ENCODE data around the gene EBF3.

Gene EBF3

GRCh38 chr10:129958629-129959543 is 5.2 kb downstream of the EBF3 start:
- DNase-seq: no peak

GRCh38 chr10:129958148-129958628 is 5.9 kb downstream of the EBF3 start:
- no peak for DNase-seq

- DNase-seq: no peak
Measured at GRCh38 chr10:129956876-129957673, 7.0 kb downstream of the EBF3 start.

GRCh38 chr10:129956286-129956670 is 7.8 kb downstream of the EBF3 start:
- no peak for DNase-seq

- DNase-seq: no peak
Measured at GRCh38 chr10:129955601-129956285, 8.3 kb downstream of the EBF3 start.

GRCh38 chr10:129954492-129955315 is 9.4 kb downstream of the EBF3 start:
- DNase-seq: no peak

- DNase-seq: no peak
Measured at GRCh38 chr10:129953119-129954051, 10.7 kb downstream of the EBF3 start.

GRCh38 chr10:129952378-129953118 is 11.5 kb downstream of the EBF3 start:
- no peak for DNase-seq

- DNase-seq: no peak
Measured at GRCh38 chr10:129951970-129952265, 12.2 kb downstream of the EBF3 start.

- no peak for DNase-seq
Measured at GRCh38 chr10:129951101-129951969, 12.7 kb downstream of the EBF3 start.

- no peak for DNase-seq
Measured at GRCh38 chr10:129950676-129951075, 13.4 kb downstream of the EBF3 start.

GRCh38 chr10:129949891-129950291 is 14.2 kb downstream of the EBF3 start:
- DNase-seq: no peak

- no peak for DNase-seq
Measured at GRCh38 chr10:129949411-129949810, 14.7 kb downstream of the EBF3 start.

- no peak for DNase-seq
Measured at GRCh38 chr10:129946859-129947258, 17.2 kb downstream of the EBF3 start.

- no peak for DNase-seq
Measured at GRCh38 chr10:129945941-129946760, 17.9 kb downstream of the EBF3 start.

- DNase-seq: no peak
Measured at GRCh38 chr10:129945526-129945925, 18.5 kb downstream of the EBF3 start.

GRCh38 chr10:129945064-129945463 is 19.0 kb downstream of the EBF3 start:
- no peak for DNase-seq

GRCh38 chr10:129944456-129944855 is 19.6 kb downstream of the EBF3 start:
- DNase-seq: no peak
